Smooth muscle cell (in vitro differentiated cells): ENCODE data around the gene PPP1R1B. TPM values are rescaled to one million over a fixed set of nuclear protein-coding genes. Genes with fewer than 3 reads are reported as not detected.
A peak's percentile ranks its signal among the peaks of the same experiment; 100 is the strongest.

Experiments
- DNase-seq: peaks from one replicate; lab custom pipeline; 2025; ENCODE audit not compliant: unreplicated experiment; lab: John Stamatoyannopoulos, UW
- H2AFZ ChIP-seq: fragments of 200-600 bp; sonication (generic); 2 replicates; pipeline ENCODE4 v1.6.0; 2016; ENCODE audit warnings: antibody characterized with exemption, low read depth, mild to moderate bottlenecking
- H3F3A ChIP-seq: fragments of 200-600 bp; sonication (generic); 2 replicates; pipeline ENCODE4 v1.6.0; 2017; ENCODE audit warnings: antibody characterized with exemption, low read depth
- H3K27ac ChIP-seq: fragments of 200-600 bp; sonication (generic); 2 replicates; pipeline ENCODE4 v1.5.1; 2016; ENCODE audit warnings: low read depth, mild to moderate bottlenecking
- H3K27me3 ChIP-seq: fragments of 200-600 bp; sonication (generic); 2 replicates; pipeline ENCODE4 v1.6.1; 2016; ENCODE audit warnings: low read depth, mild to moderate bottlenecking
- H3K36me3 ChIP-seq: fragments of 200-600 bp; sonication (generic); 2 replicates; pipeline ENCODE4 v1.5.1; 2016; ENCODE audit warnings: low read depth
- H3K4me1 ChIP-seq: fragments of 200-600 bp; sonication (generic); 2 replicates; pipeline ENCODE4 v1.5.1; 2016; ENCODE audit warnings: low read depth
- H3K4me2 ChIP-seq: fragments of 200-600 bp; sonication (generic); 2 replicates; pipeline ENCODE4 v1.6.0; 2016; ENCODE audit warnings: mild to moderate bottlenecking
- H3K4me3 ChIP-seq: fragments of 200-600 bp; sonication (generic); 2 replicates; pipeline ENCODE4 v1.5.1; 2016; ENCODE audit warnings: mild to moderate bottlenecking
- H3K79me2 ChIP-seq: fragments of 200-600 bp; sonication (generic); 2 replicates; pipeline ENCODE4 v1.6.0; 2016; ENCODE audit warnings: low read depth, mild to moderate bottlenecking
- H3K9ac ChIP-seq: fragments of 200-600 bp; sonication (generic); 2 replicates; pipeline ENCODE4 v1.6.0; 2016; ENCODE audit warnings: low read depth
- H3K9me3 ChIP-seq: fragments of 200-600 bp; sonication (generic); replicated peaks from 2 replicates; pipeline ENCODE4 v1.5.1; 2016; ENCODE audit warnings: low read depth
- H4K20me1 ChIP-seq: fragments of 200-600 bp; sonication (generic); 2 replicates; pipeline ENCODE4 v1.6.0; 2016; ENCODE audit warnings: low read depth
- WGBS: methylation state at CpG from one replicate; pipeline ENCODE4 v1.1.7; 2016; ENCODE audit warnings: low lambda C conversion rate; 5-methylcytosine and 5-hydroxymethylcytosine counted together
- polyA plus RNA-seq: library from polyadenylated mRNA; unstranded; fragments of >200 nt; fragmentation: Nextera tagmentation; extraction: Ambion mirVana; gene quantifications from 2 replicates; pipeline ENCODE4 v1.2.1, GENCODE V29; 2016
- total RNA-seq: library from RNA; depleted of rRNA; stranded (reverse); fragments of >200 nt; gene quantifications from 2 replicates; pipeline ENCODE4 v1.2.3, GENCODE V29; 2014
- TF ChIP-seq, protein P1 (sequence below): fragments of 200-600 bp; sonication (generic); IDR thresholded peaks from 2 replicates; pipeline ENCODE4 v1.5.1; 2017; ENCODE audit warnings: borderline replicate concordance, mild to moderate bottlenecking, antibody characterized with exemption; ENCODE audit not compliant: insufficient read depth, poor library complexity, severe bottlenecking

The PPP1R1B gene
- total and polyA plus RNA-seq, 2 experiments from 2014 or later = not detected

DNA sequence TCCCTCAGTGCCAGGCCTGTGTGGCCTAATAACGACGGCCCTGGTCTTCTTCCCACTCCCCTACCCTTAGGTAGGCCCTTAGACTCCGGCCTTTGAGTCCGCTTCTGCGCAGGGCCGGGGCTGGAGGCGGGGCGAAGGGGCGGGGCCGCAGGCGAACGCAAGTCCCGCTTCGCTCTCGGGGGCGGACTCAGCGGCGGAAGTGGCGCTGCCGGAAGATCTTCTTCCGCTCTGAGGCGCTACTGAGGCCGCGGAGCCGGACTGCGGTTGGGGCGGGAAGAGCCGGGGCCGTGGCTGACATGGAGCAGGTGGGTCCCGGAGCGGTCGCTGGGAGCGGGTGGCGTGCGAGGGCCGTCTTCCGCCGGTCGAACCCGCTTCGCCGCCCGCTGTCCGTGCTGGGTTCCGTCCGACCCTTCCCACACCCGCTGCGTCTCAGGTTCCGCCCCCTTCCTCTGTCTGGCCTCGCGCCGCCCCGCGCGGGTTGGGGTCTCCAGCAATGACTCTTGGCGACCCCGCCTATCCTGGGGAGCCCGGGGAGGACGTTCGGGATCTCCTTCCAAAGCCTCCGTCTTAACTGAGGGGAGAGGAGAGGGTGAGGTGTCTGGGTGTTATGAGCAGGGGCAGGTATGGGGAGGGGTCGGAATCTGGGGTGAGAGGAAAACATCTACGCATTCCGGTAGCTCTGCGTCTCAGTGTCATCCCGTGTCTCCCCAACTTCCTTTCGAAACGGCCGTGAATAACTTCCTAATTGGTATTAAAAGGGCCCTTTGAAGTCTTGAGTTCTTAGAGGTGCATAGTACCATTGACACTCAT is 10.4 kb downstream of the PPP1R1B start, which contains the start of gene STARD3:
Gene STARD3, plus strand, starts transcription at position 218 of the 810 bp plus-strand sequence. CDS start 16,388 bp downstream, outside the sequence.
- DNase-seq = peak; percentile 49

DNA sequence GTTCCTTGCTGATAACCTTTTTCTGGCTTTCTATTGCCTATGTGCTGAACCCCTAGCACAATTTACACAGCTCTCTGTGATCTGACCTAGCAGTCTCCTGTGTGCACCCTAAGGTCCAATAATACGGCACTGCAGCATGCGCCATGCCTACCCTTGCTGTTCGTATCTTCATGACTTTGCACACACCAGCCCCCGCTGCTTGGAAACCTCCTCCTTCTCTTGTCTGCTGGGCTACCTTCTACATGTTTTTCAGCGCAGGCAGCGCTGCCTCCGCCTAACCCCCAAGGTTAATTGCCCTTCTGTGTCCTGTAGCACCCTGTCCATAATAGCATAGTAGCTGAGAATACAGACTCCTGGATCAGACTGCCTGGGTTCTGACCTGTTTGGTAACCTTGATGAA is 11.6 kb downstream of the PPP1R1B start:
- Histone ChIP-seq H3K4me3 (no peak overlapping the region), H3F3A (no peaks in the 10 kb centered on the region), H2AFZ (no peak overlapping the region), H3K36me3 (no peaks in the 10 kb centered on the region), H3K4me2 (peak overlapping the region; percentile 95), H3K27me3 (no peaks in the 10 kb centered on the region), H3K4me1 (peaks cover 13% of the 10 kb centered on the region), H3K27ac (no peak overlapping the region), H3K9ac (no peak overlapping the region), H3K9me3 (no peaks in the 10 kb centered on the region), H4K20me1 (peaks cover 44% of the 10 kb centered on the region), H3K79me2 (peaks cover 50% of the 10 kb centered on the region)
- TF ChIP-seq, protein P1, sequence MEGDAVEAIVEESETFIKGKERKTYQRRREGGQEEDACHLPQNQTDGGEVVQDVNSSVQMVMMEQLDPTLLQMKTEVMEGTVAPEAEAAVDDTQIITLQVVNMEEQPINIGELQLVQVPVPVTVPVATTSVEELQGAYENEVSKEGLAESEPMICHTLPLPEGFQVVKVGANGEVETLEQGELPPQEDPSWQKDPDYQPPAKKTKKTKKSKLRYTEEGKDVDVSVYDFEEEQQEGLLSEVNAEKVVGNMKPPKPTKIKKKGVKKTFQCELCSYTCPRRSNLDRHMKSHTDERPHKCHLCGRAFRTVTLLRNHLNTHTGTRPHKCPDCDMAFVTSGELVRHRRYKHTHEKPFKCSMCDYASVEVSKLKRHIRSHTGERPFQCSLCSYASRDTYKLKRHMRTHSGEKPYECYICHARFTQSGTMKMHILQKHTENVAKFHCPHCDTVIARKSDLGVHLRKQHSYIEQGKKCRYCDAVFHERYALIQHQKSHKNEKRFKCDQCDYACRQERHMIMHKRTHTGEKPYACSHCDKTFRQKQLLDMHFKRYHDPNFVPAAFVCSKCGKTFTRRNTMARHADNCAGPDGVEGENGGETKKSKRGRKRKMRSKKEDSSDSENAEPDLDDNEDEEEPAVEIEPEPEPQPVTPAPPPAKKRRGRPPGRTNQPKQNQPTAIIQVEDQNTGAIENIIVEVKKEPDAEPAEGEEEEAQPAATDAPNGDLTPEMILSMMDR = no peak
- no peak for DNase-seq
- 96% methylated on average over 7 of the region's 7 CpGs for WGBS

More for the DNA sequence above, 10.4 kb downstream of the PPP1R1B start, which contains the start of gene STARD3:
- Histone ChIP-seq H2AFZ (peak within 1 kb of the TSS; percentile 89), H3K27ac (peak within 1 kb of the TSS; percentile 22), H3K9me3 (no peaks in the 10 kb centered on the region), H3K79me2 (peaks cover 45% of the 10 kb centered on the region), H3K4me1 (peaks cover 13% of the 10 kb centered on the region), H3K36me3 (no peaks in the 10 kb centered on the region), H3K9ac (peak within 1 kb of the TSS; percentile 84), H3F3A (no peaks in the 10 kb centered on the region), H3K4me2 (peak within 1 kb of the TSS; percentile 95), H3K4me3 (peak within 1 kb of the TSS; percentile 94), H4K20me1 (peaks cover 32% of the 10 kb centered on the region), H3K27me3 (peaks cover 5% of the 10 kb centered on the region)
- TF ChIP-seq, protein P1 = peak; percentile 6
- under 1% methylated on average over 62 of the region's 69 CpGs for WGBS

DNA sequence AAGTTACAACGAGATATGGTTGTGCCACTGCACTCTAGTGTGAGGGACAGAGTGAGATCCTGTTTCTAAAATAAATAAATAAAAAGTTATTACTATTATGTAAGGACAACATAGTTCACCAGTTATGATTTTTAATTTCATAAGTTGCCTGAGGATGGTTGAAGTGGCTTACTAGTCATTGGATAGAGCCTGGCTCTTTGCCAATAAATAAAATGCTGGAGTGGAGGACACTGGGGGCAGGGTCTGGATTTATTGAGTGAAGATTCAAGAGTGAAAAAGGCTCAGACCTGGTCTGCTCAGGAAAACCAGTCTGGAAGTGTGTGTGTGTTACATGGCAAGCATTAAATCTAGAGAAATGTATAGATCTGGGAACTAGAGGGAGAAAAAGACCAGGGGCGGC is 12.3 kb downstream of the PPP1R1B start:
- H3K9me3 ChIP-seq = no peaks in the 10 kb centered on the region
- H3K4me3 ChIP-seq = no peak overlapping the region
- TF ChIP-seq, protein P1 = no peak
- no peak overlapping the region for H3K9ac ChIP-seq
- H2AFZ ChIP-seq = no peak overlapping the region
- H3K36me3 ChIP-seq = no peaks in the 10 kb centered on the region
- H3K79me2 ChIP-seq = peaks cover 56% of the 10 kb centered on the region
- H3F3A ChIP-seq = no peaks in the 10 kb centered on the region
- no peaks in the 10 kb centered on the region for H3K27me3 ChIP-seq
- peaks cover 13% of the 10 kb centered on the region for H3K4me1 ChIP-seq
- H3K4me2 ChIP-seq = no peak overlapping the region
- peaks cover 52% of the 10 kb centered on the region for H4K20me1 ChIP-seq
- H3K27ac ChIP-seq = no peak overlapping the region
- 75% methylated on average over 2 of the region's 2 CpGs for WGBS
- no peak for DNase-seq
